NB4 (cell line): ENCODE data around the gene ANKS1B.
"Not testable (repeated sequence)": the region's sequence is repeated elsewhere in the genome, so short reads cannot be mapped to it uniquely, and the experiment has no call there.

Source experiments
- DNase-seq: peaks from one replicate; pipeline ENCODE4 v3.0.0; 2010; ENCODE audit warnings: low read depth
- H3K4me3 ChIP-seq: one replicate; pipeline ENCODE4 v1.5.1; 2011; ENCODE audit warnings: mild to moderate bottlenecking, low read depth, low read length, moderate library complexity
- CTCF ChIP-seq: IDR thresholded peaks from one replicate; pipeline ENCODE4 v1.5.1; 2012; ENCODE audit warnings: low read depth, low read length
- MAX ChIP-seq: IDR thresholded peaks from 2 replicates; pipeline ENCODE4 v1.6.1; 2011; ENCODE audit warnings: low read depth, low read length
- MYC ChIP-seq: IDR thresholded peaks from 2 replicates; pipeline ENCODE4 v1.6.1; 2011; ENCODE audit warnings: low read depth, low read length
- POLR2A ChIP-seq: IDR thresholded peaks from 2 replicates; pipeline ENCODE4 v1.6.1; 2011; ENCODE audit warnings: mild to moderate bottlenecking; ENCODE audit not compliant: insufficient read length; ENCODE audit errors: extremely low read depth

The ANKS1B gene

GRCh38 chr12:99648183-99648582 lies 336.6 kb downstream of the ANKS1B start:
- TF ChIP-seq MYC = no peak
- no peak for TF ChIP-seq POLR2A
- no peak for TF ChIP-seq MAX
- no peak for TF ChIP-seq CTCF
- no peak overlapping the region for H3K4me3 ChIP-seq
- no peak for DNase-seq

GRCh38 chr12:99647453-99647852 lies 337.3 kb downstream of the ANKS1B start, which contains the start of gene GARIN6:
GARIN6 (plus strand) TSS chr12:99647753; CDS start chr12:99648175, 422 bp downstream.
- no peak for TF ChIP-seq MAX
- no peak for TF ChIP-seq MYC
- TF ChIP-seq CTCF = no peak
- TF ChIP-seq POLR2A = no peak
- no peak within 1 kb of the TSS for H3K4me3 ChIP-seq
- no peak for DNase-seq

- no peak for TF ChIP-seq CTCF
- TF ChIP-seq MYC = no peak
- no peak for TF ChIP-seq MAX
- no peak for TF ChIP-seq POLR2A
- no peak for DNase-seq
- no peak overlapping the region for H3K4me3 ChIP-seq
Observed at GRCh38 chr12:99644629-99645028, 340.1 kb downstream of the ANKS1B start.

GRCh38 chr12:99627459-99627858 lies 357.3 kb downstream of the ANKS1B start:
- DNase-seq = no peak
- TF ChIP-seq POLR2A = no peak
- no peak for TF ChIP-seq MAX
- TF ChIP-seq MYC = no peak
- no peak for TF ChIP-seq CTCF
- H3K4me3 ChIP-seq = no peak overlapping the region

GRCh38 chr12:99624591-99624990 lies 360.1 kb downstream of the ANKS1B start:
- H3K4me3 ChIP-seq, DNase-seq: not testable (repeated sequence)

- no peak for DNase-seq
- TF ChIP-seq MAX (no peak), POLR2A (no peak), CTCF (no peak), MYC (no peak)
- H3K4me3 ChIP-seq = no peak overlapping the region
Observed at GRCh38 chr12:99620159-99620479, 364.6 kb downstream of the ANKS1B start.
